RKO (cell line): ENCODE results near the gene HNF4A.

Source experiments
- DNase-seq: peaks from one replicate; pipeline ENCODE4 v3.0.0-alpha.2; 2016; ENCODE audit warnings: low spot score

The HNF4A gene

DNA sequence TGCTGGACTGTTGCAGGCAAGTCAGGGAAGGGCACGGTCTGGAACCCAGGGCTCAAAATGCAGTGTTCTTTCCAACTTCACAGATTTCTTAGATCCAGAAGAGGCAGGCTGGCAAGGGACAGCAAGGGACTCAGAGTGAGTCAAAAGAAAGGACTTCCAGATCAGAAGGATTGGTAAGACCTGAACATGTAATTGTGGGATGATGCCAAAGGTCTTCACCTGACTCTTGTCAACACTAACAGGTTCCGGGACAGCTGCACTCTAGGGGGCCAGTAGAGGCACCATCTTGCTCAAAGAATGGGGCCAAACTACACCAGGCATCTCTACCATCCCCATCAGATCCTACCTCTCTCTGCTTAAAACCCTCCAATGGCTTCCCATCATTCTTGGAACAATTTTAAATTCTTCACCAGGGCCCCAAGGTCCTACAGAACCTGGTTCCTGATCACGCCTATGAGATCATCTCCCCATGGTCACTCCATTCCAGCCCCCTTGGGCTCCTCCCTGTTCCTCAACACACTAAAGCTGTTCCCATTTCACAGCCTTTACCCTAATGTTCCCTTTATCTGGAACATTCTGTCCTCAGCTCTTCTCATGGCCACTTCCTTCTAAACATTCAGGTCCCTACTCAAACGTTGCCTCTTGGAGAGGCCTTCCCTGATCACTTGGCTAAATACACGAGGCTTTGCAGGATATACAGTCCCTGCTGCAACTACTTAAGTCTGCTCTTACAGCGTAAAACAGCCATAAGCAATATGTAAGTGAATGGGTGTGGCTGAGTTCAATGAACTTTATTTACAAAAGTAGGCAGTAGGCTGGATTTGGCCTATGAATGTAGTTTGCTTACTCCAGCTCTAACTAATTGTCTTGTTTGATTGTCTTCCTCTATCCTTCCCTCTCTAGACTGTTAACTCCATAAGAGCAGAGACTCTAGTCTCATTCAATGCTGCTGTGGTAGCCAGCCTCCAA is 90.5 kb downstream of the HNF4A start:
- no peak for DNase-seq

DNA sequence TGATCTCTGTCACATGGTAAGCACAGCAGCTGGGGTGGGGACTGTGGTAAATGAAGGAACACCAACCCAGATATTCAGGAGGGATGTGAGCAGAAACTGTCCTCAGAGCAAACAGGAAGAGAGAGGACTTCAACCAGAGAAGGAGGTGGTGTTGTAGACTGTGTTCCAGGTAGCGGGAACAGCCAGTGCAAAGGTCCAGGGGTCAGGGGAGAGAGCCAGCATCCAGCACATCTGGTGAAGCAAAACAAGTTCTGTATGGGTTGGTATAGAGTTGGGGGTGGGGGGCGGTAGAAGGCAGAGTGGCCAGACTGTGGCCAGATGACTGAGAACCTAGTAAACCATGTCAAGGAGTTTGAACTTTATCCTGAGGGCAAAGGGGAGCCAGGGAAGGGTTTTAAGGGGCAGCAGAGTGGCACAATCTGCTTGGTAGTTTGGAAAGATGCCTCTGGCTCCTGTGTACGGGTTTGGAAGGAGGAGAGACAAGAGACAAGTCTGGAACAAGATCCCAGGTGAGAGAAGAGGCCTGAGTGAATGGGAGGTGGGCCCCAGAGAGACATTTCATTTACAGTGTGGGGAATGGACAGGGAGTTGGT is 92.4 kb downstream of the HNF4A start:
- DNase-seq, result no peak

DNA sequence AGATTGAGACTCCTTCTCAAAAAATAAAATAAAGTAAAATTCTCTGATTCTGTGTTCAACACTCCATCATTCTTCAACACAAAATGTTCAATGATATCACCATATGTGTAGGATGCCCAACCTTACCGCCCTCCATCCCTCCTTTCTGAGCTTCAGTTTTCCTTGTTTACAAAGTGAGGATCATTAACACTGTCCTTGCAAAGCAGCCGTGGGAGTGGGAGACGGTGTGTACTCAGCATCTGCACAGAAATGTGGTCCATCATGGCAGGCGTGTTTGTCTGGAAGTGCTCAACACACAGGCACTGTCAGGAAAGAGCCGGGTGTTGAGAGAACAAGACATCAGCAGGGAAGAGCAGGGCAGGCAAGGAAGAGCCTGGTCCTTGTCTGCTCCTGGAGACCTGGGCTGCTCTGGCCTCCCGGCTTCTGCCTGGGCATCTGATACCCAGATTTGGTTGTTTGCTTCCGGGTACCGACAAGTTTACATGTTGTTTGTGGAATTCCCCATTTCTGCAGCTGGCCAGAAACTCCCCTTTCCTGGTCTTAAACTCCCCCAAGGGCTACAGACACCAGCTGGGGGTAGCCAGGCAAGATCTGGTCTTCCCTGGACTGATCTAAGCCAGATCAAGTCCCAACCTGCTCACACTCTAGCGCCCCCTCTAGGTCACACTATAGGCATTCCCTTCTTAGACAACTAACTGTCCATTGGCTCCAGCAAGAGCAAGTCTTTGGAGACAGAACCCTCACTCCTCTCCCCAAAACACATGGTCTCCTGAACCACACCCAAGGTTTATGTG is 93.5 kb downstream of the HNF4A start:
- DNase-seq, result no peak

DNA sequence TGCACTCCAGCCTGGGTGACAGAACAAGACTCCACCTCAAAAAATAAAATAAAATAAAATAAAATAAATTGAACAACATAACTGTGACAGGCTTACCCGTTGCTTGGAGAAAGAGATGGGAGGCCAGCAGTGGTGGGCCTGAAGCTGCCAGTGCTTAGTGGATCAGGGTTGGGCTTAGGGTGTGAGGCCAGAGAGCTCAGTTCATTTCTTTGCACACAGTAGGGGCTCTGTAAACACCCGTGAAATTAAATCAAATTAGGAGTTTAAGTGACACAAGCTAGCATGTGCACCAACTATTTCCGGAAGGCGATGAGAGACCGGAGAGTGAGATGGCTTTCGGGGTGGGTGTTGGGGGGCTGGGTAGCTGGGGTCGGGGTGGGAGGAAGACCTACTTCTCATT is 94.4 kb downstream of the HNF4A start:
- DNase-seq, result no peak

DNA sequence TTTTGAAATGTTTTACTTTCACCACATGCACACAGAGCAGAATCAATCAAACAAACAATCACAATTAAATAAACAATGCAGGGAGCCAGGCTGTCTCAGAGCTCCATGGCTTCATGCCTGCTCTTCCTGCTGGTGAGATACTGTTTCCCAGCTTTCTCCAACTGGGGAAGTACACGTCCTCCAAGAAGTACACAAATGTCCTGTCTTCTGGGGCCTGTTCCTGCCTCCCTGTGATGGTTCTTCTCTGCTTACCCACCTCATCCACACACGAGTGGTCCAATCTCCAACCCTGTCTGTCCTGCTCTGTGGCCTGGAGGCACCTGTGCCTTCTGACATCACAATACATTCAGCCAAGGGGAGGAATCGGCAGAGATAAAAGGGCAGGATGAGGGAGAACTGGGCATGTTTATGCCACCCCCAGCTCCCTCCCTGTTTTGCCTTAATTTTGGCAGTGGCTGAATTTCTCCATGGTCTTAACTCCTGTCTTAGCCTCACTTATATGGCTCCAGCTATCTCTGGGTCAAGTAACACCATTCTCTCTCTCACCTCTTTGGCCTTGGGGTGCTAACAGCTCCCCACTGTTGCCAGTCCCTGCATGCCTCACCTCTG is 94.9 kb downstream of the HNF4A start:
- DNase-seq, result no peak

DNA sequence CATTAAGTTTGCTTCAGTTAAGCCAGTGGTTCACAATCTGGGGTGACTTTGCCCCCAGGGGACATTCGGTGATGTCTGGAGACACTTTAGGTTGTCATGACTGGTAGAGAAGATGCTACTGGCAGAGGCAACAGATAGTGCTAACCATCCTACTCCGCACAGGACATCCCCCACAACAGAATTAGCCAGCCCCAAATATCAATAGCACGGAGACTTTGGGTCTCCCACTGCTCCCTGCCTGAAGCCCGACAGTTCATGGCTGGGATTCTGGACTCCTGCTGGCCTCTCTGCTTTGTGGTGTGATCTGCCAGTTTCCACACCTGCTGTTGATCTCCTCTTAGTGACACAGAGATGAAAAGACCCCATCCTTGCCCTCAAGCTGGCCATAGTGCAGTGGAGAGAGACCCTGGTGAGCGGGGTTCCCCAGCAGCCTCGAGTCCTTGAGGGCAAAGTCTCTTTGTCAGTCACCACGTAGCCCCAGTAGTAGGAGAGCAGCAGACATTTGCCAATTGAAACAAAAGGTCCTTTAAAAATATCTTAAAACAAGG is 95.5 kb downstream of the HNF4A start:
- DNase-seq, result no peak

DNA sequence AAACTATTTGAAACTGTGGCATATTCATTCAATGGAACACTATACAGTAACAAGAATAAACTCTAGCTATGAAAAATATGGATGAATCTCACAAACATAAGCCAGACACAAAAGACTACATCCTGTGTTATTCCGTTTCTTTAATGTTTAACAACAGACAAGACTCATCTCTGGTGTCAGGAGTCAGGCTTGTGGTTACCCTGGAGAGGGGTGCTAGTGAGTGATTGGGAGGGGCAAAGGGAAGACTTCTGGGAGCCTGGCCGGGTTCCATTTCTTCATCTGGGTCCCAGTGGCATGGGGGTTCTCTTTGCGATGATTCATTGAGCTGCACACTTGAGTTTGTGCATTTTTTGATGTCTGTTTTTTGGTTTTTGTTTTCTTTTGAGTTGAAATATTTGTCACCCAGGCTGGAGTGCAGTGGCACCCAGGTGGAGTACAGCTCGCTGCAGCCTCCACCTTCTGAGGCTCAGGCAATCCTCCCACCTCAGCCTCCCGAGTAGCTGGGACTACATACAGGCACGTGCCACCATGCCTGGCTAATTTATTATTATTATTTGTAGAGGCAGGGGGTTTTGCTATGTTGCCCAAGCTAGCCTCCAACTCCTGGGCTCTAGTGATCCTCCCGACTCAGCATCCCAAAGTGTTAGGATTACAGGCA is 98.9 kb downstream of the HNF4A start:
- DNase-seq, result no peak

DNA sequence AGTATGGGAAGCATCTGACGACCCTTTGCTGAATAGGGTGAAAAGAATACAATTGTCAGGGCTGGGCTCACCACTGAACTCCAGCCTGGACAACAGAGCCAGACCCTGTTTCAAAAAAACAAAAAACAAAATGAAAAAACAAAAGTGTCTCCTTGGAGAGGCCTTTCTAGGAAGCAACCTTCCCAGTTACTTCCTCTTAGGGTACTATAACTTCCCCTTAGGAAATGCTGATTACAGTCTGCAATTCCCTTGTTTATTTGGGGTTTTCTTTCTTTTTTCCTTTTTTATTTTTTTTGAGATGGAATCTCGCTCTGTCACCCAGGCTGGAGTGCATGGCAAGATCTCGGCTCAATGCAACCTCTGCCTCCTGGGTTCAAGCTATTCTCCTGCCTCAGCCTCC is 99.6 kb downstream of the HNF4A start:
- DNase-seq, result no peak

DNA sequence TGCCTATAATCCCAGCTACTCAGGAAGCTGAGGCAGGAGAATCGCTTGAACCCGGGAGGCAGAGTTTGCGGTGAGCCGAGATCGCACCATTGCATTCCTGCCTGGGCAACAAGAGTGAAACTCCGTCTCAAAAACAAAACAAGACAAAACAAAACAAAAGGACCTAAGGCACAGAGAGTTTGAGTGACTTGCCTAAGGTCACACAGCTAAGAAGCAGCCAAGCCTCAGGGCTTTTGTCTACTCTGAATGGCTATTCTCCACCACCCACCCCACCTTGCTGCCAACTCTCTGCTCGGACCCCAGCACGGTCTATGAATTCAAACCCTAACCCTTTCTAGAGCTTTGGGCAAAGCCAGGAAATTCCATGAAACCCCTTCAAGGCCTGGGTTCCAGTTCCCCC is 101.1 kb downstream of the HNF4A start:
- no peak for DNase-seq

DNA sequence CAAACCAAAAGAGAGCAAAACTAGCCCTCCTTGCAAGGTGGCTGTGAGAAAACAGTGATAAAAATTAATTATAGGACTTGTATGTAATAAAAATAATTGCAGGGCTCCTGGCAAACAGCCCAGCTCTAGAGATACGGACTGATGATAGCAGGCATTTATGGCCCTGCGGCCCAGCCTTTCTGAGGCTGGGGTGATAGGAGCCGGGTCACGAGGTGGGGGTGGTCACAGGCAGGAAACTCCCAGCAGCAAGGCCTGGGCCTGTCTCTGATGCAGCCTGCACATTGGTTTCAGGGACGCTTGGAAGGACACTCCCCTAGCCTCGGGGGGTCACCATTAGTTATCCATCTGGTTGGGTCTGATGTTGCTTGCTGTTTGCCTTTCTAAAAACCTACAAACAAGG is 101.5 kb downstream of the HNF4A start:
- DNase-seq, result no peak

DNA sequence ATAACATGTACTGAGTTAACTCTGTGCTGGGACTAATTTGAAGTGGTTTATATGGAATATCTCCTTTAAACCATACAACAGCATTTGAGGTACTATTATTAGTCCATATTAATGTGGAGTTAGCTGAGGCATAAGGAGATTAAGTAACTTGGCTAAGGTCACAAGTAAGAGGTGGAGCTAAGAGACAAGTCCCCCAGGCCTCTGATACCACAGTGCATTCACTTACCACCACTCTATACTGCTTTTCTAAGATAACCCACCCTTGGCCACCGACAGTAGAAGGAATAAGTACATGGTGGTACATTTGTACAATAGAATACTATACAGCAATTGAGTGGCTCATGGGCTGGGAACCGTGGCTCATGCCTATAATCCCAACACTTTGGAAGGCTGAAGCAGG is 103.8 kb downstream of the HNF4A start:
- DNase-seq, result no peak

DNA sequence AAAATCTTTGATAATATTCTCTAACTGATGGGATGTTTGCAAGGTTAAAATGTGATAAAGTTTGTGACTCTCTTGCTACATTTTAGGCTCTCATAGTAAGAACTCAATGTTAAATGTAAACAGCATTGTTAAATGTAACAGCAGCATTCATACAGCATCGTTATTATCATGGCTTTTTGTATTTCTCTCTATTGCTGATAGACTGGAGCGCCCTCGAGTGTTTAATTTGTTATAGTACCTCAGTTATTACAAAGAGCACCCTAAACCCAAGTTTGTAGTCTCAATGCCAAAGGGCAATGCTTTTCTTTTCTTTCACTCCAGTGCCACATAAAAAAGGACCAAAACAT is 105.3 kb downstream of the HNF4A start:
- DNase-seq, result peak; percentile 70

DNA sequence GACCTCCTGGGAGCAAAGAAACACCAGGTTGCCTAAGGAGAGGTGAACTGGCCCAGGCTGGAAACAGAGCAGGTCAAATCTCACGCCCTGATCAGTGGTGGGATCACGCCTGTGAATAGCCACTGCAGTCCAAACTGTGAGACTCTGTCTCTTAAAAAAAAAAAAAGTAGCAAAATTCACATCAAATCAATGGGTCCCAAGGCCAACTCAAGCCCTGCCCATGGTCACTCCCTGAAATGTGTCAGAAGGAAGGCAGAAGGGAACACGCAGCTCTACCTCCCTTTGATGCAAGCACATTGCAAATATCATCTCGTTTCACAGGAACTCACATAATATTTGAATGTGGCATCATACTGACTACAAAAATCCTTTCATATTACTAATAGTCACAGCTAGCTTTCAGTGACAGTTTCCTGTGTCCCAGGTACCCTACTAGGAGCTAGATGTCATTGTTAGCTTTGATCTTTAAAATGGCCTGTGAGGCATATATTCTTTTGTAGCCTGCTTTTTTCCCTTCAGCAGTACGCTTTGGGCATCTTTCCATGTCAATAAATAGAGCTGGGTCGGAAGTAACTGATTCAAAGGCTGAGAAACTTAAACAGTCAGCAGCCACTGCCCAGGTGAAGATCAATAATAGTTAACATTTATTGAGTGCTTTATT is 105.8 kb downstream of the HNF4A start:
- DNase-seq, result no peak

DNA sequence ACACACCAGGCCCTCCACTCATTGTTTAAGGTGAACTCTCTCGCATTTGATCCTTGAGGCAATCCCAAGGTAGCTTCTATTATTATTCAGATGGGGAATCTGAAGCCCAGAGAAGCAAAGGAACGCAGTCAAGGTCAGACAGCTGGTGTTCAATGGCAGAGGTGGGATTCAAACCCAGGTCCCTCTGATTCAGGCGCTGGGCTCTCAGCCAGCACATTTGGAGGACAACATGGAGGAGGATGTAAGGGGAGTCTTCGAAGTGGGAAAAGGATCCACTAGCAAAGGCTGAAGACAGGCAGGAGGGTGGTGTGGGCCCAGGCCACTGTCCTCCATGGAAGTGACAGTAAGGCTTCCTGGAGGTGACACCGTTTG is 106.3 kb downstream of the HNF4A start:
- no peak for DNase-seq

DNA sequence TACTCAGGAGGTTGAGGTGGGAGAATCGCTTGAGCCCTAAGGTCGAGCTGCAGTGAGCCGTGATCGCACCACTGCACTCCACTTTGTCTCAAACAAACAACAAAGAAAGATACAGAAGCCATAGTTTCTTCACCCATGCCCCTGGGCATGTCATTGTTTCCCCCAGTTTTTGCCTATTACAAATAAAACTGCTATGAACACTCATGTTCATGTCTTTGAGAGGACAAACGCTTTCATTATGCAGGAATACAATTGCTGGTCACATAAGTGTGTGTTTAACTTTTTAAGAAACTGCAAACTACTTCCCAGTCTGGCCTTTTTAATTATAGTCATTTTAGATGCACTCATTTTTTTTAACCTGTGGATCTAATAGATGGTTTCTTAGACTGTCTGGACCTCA is 108.0 kb downstream of the HNF4A start:
- no peak for DNase-seq

DNA sequence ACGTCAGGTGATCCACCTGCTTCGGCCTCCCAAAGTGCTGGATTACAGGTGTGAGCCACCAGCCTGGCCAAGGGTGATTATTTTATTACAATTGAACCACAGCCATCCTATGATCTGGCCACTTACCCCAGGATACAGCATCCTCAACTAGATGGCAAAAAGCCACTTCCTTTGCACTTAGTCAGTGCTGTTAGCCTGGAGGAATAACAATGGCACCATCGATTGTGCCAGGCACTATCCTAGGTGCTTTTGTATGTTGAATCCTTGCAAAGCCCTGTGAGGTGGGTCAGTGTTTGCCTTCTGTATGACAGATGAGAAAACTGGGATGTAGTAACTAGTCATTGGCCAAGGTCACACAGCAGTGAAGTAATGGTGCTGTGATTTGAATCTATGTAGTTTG is 109.0 kb downstream of the HNF4A start:
- DNase-seq, result no peak

DNA sequence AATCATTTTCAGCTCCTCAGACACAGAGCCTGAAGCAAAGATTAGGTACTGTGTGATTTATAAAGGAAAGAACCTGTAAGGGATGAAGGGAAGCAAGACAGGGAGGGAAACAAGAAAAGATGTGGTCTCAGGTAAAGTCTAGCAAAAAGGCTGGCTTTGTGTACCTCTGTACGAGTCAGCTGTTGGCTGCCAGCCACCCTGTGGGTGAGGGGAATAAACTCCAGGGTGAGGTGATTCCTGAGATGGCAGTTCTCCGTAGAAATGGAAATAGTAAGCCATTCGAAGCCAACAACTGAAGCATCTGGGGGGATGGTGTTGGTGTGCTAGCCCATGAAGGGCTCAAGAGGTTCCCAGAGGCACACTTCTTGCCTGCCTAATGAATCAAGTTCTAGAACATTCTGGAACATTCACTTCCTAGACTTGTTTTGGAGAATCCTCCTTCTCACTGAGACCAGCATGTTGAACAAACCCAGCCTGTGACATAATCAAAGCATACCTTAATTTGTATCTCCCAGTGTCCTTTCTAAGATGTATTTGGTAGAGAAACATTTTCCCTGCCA is 109.6 kb downstream of the HNF4A start:
- no peak for DNase-seq

DNA sequence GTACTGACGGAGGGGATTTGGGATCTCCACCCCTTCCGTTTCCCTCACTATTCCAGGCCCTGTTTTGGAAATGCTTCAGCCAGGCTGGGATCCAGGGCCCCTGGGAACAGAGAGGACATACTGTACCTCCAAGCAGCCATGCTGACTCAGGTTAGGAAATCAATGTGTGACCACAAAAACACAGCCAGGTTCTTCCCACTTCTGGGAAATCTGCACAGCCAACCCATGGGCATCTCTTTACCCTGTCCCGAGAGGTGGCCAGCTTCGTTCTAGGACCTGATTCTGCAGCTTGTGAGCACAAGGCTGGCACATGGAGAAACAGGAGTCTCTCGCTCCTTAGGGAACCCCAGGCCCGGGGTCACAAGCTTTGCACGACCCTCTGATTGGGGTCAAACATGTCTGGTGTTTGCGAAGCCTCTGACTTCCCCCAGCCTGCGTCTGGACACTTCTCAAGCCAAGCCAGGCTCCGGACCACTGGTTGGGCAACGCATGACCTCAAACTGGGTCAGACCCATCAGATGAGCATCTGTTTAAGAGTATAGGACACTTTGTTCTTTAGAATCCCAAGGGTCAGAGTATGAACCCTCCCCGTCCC is 111.9 kb downstream of the HNF4A start:
- no peak for DNase-seq

DNA sequence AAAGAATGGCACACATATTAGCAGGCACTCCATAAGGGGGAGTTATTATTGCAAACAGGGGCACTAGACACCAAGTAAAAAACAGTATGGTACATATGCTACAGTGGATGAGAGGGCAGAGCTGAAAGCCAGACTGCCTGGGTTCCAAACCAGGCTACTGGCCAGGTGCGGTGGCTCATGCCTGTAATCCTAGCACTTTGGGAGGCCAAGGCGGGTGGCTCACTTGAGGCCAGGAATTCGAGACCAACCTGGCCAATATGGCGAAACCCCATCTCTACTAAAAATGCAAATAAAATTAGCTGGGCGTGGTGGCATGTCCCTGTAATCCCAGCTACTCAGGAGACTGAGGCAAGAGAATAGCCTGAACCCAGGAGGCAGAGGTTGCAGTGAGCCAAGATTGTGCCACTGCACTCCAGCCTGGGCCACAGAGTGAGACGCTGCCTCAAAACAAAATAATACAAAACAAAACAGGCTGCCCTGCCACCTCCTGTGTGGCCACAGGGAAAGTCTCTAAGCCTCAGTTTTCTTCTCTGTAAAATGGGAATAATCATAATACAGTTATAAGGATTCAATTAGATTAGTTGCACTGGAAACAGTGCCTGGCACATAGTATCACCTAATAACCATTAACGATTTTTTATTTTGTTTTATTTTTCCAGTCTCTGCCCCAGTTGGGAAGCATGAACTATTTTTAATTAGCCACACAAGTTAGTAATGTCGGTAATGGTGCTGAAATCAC is 112.7 kb downstream of the HNF4A start:
- no peak for DNase-seq

DNA sequence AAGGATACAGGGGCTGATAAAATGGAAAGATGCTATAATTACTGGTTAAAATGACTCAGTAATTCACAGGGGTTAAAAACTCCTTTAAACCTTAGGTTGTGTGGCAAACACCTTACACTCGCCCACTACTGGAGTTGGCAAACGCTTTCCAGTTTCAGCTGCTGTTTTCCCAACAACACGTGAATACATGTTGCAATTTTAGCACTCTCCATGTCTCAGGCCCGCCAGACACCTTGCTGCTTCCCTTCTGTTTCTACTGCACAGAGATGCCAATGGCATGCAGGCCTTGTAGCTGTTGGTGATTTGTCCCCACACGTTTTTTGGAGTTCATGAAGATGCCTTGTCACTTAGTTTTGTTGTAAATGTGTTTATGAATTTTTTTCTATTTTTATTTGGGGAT is 114.8 kb downstream of the HNF4A start:
- no peak for DNase-seq
